Adrenal gland (tissue), 5 donors: ENCODE measurements around the gene GSTA1.

ENCODE experiments used
- POLR2A ChIP-seq, 2 donors: fragments of 450-650 bp; IDR thresholded peaks; one replicate each; pipeline ENCODE4 v1.6.1; 2017; ENCODE audit warnings: antibody characterized with exemption in 2 of 2, mild to moderate bottlenecking in 2 of 2, moderate library complexity in 1 of 2
- TF ChIP-seq, protein P1 (sequence below), 6 experiments: fragments of 450-650 bp in 4 of 6; fragments of 200-600 bp in 2 of 6; sonication (generic) in 1 of 6; IDR thresholded peaks; 1 replicate in 5 of 6; 2 replicates in 1 of 6; pipeline versions ENCODE4 v1.5.1 to v1.8.0; 2016 to 2021; ENCODE audit warnings: antibody characterized with exemption in 6 of 6, mild to moderate bottlenecking in 2 of 6, moderate library complexity in 1 of 6
- donor health status: DM: no; HTN: no; CAD: no.

DNA sequence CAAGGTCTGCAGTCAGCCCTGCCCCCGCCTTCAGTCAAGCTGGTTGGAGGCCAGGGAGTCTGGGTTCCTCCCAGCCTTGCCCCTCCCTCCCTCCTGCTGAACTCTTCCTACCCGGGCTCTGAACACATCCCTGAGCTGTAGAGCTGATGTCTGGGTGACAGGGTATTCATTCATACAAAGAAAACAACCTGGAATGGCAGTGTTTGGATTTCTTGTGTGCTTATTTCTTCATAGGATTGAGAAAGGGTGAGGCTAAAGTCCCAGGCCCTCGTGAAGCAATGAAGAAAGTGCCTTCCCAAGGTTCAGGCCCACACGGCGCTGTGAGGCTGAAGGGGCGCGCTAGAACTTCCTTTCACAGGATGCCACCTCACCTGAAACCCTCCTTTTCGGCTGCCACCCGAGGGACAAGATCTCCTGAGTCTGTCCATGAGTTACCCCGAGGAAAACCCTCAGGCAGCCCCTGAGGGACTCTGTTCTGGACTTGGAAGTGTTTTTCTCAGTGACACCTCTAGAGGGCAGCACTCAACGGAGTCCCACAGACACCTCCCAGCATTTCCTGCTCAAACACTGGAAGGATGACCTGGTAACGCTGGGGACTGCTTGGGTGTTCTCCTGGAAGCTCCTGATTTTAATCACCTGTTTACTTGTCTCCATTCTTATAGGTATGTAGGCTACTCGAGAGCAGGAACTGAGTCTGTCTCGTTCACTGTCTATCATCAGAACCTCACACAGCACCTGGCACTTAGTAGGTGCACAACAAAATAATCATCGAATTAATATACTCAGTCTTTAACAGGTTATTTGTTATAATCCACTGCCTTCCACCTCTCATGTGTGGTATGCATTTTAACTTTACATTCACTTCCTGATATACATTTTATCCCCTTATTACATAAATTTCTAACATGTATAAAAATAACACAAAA, 11.8 kb upstream of the GSTA1 start:
- TF ChIP-seq, protein P1, sequence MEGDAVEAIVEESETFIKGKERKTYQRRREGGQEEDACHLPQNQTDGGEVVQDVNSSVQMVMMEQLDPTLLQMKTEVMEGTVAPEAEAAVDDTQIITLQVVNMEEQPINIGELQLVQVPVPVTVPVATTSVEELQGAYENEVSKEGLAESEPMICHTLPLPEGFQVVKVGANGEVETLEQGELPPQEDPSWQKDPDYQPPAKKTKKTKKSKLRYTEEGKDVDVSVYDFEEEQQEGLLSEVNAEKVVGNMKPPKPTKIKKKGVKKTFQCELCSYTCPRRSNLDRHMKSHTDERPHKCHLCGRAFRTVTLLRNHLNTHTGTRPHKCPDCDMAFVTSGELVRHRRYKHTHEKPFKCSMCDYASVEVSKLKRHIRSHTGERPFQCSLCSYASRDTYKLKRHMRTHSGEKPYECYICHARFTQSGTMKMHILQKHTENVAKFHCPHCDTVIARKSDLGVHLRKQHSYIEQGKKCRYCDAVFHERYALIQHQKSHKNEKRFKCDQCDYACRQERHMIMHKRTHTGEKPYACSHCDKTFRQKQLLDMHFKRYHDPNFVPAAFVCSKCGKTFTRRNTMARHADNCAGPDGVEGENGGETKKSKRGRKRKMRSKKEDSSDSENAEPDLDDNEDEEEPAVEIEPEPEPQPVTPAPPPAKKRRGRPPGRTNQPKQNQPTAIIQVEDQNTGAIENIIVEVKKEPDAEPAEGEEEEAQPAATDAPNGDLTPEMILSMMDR (IDR thresholded peaks at IDR 0.05): peak; percentile 46 to 67 (median 60)
- no peak for TF ChIP-seq POLR2A (IDR thresholded peaks at IDR 0.05)
